HepG2 (cell line): ENCODE data around the gene HOXA1.

Experiments used
- JUND ChIP-seq: sonication (generic); formaldehyde crosslinking; IDR thresholded peaks from 2 replicates; pipeline ENCODE4 v1.8.0; 2022; ENCODE audit warnings: mild to moderate bottlenecking, missing genetic modification reagents
- MYC ChIP-seq: sonication (generic); formaldehyde crosslinking; IDR thresholded peaks from 2 replicates; pipeline ENCODE4 v1.9.0; 2021; ENCODE audit warnings: missing genetic modification reagents, borderline replicate concordance
- TARDBP ChIP-seq: sonication (generic); formaldehyde crosslinking; IDR thresholded peaks from 2 replicates; pipeline ENCODE4 v1.8.0; 2022; ENCODE audit warnings: mild to moderate bottlenecking, missing genetic modification reagents
- ZNF12 ChIP-seq: sonication (generic); formaldehyde crosslinking; IDR thresholded peaks from 2 replicates; pipeline ENCODE4 v1.5.0; 2020; ENCODE audit warnings: missing genetic modification reagents

GRCh38 chr7:27142580-27143022, 46.8 kb upstream of the HOXA1 start:
- TF ChIP-seq MYC: no peak
- no peak for TF ChIP-seq JUND (CRISPR knock-in tag)
- TF ChIP-seq TARDBP (CRISPR knock-in tag): no peak
- no peak for TF ChIP-seq ZNF12 (CRISPR knock-in tag)
